Ecto neural progenitor cell (in vitro differentiated cells): ENCODE measurements around the gene VWCE.
A peak's percentile ranks its signal among the peaks of the same experiment; 100 is the strongest.

ENCODE experiments used
- DNase-seq: peaks from one replicate; pipeline ENCODE4 v3.0.0-alpha.2; 2018; ENCODE audit warnings: low spot score

VWCE gene

DNA sequence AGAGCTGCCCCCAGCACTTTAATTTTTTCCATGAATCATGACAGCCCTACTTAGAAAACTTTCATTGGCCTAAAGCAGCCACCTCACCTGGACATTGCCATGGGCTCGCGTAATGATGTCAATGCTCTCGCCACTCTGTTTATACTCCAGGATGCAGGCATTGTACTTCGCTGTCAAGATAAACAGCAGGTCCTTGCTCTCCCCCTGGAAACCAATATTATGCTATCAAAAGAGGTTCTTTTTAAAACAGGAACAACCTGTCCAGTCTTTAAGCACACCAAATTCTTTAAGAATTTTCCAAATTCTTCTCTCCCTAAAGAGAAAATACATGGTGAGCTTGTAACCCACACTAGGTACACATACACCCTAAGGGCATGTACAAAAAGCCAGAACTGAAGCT, 34.8 kb upstream of the VWCE start:
- no peak for DNase-seq

GRCh38 chr11:61328351-61328750, 33.2 kb upstream of the VWCE start:
- DNase-seq: no peak

DNA sequence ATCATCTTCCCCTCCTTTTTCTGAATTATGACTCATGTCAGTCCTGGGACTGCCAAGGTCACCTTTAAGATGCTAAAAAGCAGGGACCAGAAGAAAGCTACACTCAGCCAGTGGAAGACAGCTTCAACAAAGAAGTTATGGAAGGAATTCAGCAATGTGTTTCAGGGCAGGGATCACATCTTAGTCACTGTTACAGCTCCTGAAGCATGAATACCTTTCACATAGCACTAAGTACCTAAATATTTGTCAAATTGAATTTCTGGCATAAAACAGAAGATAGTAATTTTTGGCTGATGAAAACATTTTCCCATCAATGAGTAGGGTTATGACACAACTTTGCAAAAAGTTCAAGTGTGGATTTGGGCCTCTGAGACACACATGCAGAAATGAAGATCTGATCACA, 32.6 kb upstream of the VWCE start:
- DNase-seq: no peak

DNA sequence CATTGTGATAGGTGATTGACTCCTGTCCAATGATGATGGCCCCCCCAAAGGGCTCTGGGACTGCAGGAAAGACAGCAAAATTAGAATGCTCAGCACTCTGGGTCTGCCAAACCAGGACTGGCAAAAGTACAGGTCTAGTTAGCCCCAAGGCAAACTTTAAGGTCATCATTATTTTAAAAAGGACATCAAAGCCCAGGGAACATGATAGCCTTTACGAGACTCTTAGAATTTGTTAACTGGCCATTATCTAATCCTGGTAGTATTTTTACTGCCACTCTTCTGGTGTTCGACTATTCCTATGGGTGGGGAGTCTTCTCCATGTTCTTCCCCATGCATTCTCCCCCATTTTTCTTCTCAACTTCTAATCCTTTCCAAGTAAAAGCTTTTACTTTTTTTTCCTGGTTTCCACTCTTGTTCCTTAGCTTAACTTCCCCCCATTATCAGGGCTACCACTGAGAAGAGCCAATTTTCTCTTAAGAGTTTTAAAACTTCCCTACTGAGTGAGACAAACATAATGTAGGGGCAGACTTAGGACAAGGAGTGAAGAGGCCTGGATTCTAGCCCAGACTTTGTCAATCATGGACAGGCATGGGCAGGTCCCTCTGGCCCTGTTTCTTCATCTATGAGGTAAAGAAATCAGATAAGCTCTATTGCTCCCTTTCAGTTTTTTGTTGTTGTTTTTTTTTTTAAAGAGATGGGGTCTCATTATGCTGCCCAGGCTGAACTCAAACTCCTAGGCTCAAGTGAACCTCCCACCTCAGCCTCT, 30.7 kb upstream of the VWCE start:
- DNase-seq: no peak

GRCh38 chr11:61315260-61315659, 20.1 kb upstream of the VWCE start:
- no peak for DNase-seq

- DNase-seq: no peak
These were observed 15.6 kb upstream of the VWCE start for GRCh38 chr11:61310749-61311148.

DNA sequence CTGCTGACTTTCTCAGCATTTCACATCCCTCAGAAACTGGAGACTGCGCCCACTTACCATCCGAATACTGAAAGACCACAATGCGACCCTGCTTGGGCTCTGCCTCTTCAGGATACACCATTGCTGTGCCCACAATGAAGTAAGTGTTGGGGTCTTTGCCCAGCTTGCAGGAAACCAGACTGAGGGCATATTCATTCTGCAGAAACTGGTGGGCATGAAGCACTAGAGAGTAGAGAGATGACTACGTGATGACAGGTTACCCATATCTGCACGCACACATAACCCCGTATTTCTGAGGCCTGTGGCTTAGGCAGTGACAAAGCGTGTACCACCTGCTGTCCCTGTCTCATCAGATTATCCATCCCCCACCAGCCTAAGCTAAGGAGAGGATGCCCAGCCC, 14.6 kb upstream of the VWCE start:
- no peak for DNase-seq

DNA sequence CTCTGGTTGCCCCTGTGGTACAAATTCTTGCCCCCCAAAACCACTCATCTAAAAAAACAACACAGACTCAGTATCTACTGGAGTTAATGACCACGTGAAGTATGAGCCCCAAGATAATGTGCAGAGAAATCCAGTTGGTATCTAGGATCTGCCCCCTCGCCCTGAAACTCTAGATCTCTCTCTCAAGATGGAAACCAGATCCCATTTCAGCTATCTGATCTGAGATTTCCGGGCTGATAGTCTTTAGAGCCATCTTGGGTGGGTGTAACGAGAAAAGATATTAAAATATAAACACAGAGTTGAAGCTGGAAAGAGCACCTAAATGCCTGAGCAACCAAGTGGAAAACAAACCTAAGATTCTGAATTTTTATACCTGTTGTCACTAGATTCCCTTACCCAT, 14.0 kb upstream of the VWCE start:
- no peak for DNase-seq

GRCh38 chr11:61307354-61307753, 12.2 kb upstream of the VWCE start:
- DNase-seq: no peak

DNA sequence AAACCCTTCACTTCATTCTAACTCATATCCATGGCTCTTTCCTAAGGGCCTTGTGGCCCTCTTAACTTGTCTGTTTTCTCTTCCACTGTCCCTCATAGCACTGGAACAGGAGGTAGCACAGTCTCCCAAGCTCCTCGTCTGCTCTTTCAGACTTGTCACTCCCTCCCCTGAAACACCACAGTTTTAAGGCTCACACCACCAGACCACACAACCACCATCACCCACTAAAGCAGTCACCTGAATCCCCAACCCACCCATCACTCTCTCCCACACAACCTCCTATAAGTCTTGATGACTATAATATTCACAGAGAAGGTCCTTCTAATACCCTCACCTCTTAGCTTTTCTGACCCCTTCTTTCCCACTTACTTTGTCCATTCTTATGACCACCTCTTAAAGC, 11.1 kb upstream of the VWCE start:
- DNase-seq: no peak

GRCh38 chr11:61305417-61305816, 10.3 kb upstream of the VWCE start:
- no peak for DNase-seq

- DNase-seq: no peak
These were observed 8.6 kb upstream of the VWCE start for GRCh38 chr11:61303725-61304124.

- DNase-seq: no peak
These were observed 7.4 kb upstream of the VWCE start for GRCh38 chr11:61302550-61302949.

GRCh38 chr11:61298663-61299244, 3.6 kb upstream of the VWCE start:
- no peak for DNase-seq

DNA sequence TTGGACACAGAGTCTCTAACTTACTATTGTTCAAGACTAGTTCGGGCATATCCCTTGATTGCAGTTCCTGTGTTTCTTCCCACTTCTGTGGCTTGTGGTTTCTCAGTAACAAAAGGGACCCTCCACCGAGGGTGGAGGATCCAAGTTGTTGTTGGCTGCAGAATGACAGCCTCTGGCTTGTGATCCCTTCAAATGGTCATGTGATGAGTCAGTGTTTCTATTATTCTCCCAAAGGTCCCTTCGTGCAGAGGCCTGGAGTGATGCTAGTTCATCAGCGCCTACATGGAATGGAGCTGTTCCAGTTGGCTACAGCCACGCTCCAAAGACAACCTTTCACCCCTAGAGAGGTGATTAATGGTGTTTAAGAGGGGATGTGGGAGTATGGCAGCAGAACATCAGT, 2.6 kb upstream of the VWCE start:
- no peak for DNase-seq

DNA sequence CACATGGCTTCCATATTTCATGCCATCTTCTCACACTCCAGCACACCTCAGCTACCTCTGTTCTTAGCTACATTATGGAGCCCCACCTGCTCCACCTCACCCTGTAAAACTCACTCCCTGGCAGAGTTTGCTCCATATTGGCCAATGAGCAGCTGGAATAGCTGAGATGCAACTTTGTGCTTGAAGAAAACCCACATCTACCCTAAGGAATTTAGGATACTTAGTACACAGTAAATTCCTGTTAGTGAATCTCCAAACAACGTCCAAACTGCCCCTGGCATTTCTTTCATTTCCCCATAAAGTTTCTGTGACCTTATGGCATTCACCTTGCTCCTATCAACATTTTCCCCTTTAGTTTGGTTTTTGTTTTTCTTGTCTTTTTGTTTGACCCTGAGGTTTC, 2.2 kb upstream of the VWCE start:
- no peak for DNase-seq

GRCh38 chr11:61295596-61295926, 445 bp upstream of the VWCE start:
- no peak for DNase-seq

DNA sequence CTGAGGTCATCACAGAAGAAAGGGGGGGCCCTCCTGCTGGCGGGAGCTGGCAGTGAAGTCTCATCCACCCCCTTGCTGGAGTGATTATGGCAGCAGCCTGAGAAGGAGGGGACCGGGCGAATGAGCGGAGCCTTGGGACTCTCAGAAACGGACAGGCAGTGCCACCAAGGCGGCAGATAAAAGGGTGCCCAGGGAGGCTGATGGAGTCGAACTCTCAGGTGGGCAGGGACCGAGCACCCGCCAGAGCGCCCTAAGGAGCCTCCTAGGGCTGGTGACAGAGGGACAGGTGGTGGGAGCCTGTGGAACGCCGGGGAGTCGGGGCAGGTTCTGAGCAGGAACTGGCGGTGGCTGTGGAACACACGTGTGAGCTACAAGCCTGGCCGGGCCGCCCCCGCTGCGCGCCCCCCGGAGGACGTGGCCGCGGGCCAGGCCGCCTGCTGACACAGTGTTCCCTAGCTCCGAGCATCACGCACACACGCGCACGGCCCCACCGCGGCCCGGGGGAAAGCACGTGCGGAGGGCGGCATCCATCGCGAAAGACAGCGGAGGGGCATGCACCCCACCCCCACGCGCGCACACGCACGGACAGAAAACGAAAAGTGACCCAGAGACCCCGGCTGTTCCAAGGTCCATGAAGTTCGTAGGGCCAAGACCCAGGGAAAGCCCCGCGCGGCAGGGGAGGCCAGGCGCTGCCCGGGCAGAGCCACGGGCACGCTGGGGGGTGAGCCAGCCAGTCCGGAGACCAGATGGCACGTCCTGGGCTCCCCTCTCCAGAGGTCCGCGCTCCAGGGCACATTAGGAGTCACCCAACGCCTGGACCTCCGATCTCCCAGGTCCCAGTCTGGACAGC, 1.0 kb downstream of the VWCE start:
- peak; percentile 64 for DNase-seq

DNA sequence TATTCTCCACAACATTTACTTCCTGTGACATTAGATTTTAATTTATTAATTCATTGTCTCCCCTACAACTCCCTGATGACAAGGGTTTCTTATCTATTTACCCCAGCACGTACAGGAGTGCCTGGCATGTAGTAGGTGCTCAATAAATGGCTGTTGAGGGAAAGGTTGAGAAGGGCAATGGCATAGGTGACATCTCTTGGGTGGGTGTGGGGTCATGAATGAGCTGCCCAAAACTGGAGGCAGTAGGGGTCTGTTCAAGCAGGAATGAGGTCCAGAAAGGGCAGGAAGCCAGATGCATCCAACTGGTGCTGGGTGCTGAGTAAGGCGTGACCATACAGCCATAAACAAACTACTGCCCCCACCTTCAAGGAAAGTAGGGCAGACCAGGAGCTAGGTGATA, 2.8 kb downstream of the VWCE start:
- no peak for DNase-seq

GRCh38 chr11:61290905-61291690, 4.0 kb downstream of the VWCE start:
- DNase-seq: no peak

DNA sequence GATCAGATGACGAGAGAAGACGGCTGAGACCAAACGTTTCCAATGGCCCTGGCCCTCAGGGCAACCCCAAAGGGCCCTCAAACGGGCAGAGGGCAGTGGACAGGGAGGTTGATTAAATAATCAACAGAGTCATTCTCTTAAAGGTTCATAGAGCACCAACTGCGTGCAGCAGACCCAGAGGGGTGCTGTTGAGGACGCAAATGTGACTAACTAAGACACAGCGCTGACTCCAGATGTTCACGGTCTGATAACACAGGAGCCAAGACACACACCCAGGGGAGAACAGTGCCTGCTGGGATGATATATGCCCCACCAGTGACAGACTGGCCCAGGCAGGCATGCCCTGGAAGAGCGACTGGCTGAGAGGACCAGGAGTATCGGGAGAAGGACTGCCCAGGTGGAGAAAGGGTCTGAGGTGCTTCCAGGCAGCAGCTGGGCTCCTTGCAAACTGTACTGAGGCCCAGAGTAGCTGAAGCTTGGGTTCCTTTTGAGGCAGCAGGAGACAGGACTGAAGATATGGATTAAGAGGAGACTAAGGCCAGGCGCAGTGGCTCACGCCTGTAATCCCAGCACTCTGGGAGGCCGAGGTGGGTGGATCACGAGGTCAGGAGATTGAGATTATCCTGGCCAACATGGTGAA, 7.7 kb downstream of the VWCE start:
- no peak for DNase-seq

- DNase-seq: no peak
These were observed 11.5 kb downstream of the VWCE start for GRCh38 chr11:61283613-61284012.
